Stomach smooth muscle (tissue), 2 donors: Measurements from ENCODE around the gene MRGPRG.

ENCODE experiments used
- H3K27ac ChIP-seq: one replicate; pipeline ENCODE4 v1.7.0; 2013; ENCODE audit warnings: mild to moderate bottlenecking, low read length, inconsistent platforms
- H3K27me3 ChIP-seq, 2 donors: one replicate each; pipeline ENCODE4 v1.7.0; 2013; ENCODE audit warnings: low read length in 2 of 2; ENCODE audit not compliant: insufficient read depth in 2 of 2, control insufficient read depth in 1 of 2
- H3K36me3 ChIP-seq, 2 donors: one replicate each; pipeline ENCODE4 v1.7.0; 2013; ENCODE audit warnings: low read length in 2 of 2; ENCODE audit not compliant: control insufficient read depth in 2 of 2, insufficient read depth in 2 of 2
- H3K4me1 ChIP-seq: one replicate; pipeline ENCODE4 v1.7.0; 2013; ENCODE audit warnings: low read length; ENCODE audit not compliant: control insufficient read depth, insufficient read depth
- H3K4me3 ChIP-seq, 2 donors: one replicate each; pipeline ENCODE4 v1.7.0; 2013; ENCODE audit warnings: low read length in 2 of 2
- H3K9ac ChIP-seq, 2 donors: one replicate each; pipeline ENCODE4 v1.7.0; 2013; ENCODE audit warnings: low read length in 2 of 2, mild to moderate bottlenecking in 1 of 2
- H3K9me3 ChIP-seq, 2 donors: one replicate each; pipeline ENCODE4 v1.7.0; 2013; ENCODE audit warnings: low read length in 2 of 2; ENCODE audit not compliant: control insufficient read depth in 2 of 2
- donor health status: healthy.
- donor health status: Pancreatic carcinoma.

Gene MRGPRG

GRCh38 chr11:3191586-3192324 lies 26.9 kb downstream of the MRGPRG start:
- Histone ChIP-seq H3K9me3 (no peaks in the 10 kb centered on the region), H3K27ac (no peak overlapping the region), H3K4me3 (no peak overlapping the region), H3K27me3 (peaks cover 0 to 7% of the 10 kb centered on the region in 2 donors), H3K9ac (no peak overlapping the region), H3K36me3 (no peaks in the 10 kb centered on the region), H3K4me1 (no peaks in the 10 kb centered on the region)

DNA sequence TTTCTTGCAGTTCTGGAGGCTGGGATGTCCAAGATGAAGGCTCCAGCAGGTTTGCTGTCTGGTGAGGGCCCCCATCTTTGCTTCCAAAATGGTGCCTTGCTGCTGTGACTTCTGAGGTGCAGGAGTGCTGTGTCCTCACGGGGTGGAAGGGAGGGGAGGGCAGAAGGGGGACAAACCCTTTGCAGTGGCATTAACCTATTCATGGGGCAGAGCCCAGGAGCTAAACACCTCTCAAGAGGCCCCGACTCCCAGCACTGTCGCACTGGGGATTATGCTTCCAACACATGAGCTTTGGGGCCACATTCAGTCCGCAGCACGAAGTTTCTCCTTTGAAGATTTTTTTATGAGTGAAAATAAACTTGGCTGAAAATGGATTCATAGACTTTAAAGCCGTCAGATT lies 28.0 kb downstream of the MRGPRG start:
- Histone ChIP-seq H3K27me3 (peaks cover 0 to 5% of the 10 kb centered on the region in 2 donors), H3K4me1 (no peaks in the 10 kb centered on the region), H3K9ac (no peak overlapping the region), H3K36me3 (no peaks in the 10 kb centered on the region), H3K27ac (no peak overlapping the region), H3K9me3 (no peaks in the 10 kb centered on the region), H3K4me3 (no peak overlapping the region)

GRCh38 chr11:3189886-3190583 lies 28.6 kb downstream of the MRGPRG start:
- Histone ChIP-seq H3K4me3 (no peak overlapping the region), H3K9me3 (no peaks in the 10 kb centered on the region), H3K9ac (no peak overlapping the region), H3K27ac (no peak overlapping the region), H3K36me3 (no peaks in the 10 kb centered on the region), H3K27me3 (peaks cover 0 to 5% of the 10 kb centered on the region in 2 donors), H3K4me1 (no peaks in the 10 kb centered on the region)

- Histone ChIP-seq H3K36me3 (no peaks in the 10 kb centered on the region), H3K4me1 (no peaks in the 10 kb centered on the region), H3K9ac (no peak overlapping the region), H3K4me3 (no peak overlapping the region), H3K27me3 (peaks cover 0 to 5% of the 10 kb centered on the region in 2 donors), H3K9me3 (no peaks in the 10 kb centered on the region), H3K27ac (no peak overlapping the region)
These were observed 29.3 kb downstream of the MRGPRG start for GRCh38 chr11:3189196-3189843.

GRCh38 chr11:3188496-3189195 lies 30.0 kb downstream of the MRGPRG start:
- Histone ChIP-seq H3K4me3 (no peak overlapping the region), H3K27me3 (peaks cover 0 to 2% of the 10 kb centered on the region in 2 donors), H3K9ac (no peak overlapping the region), H3K36me3 (no peaks in the 10 kb centered on the region), H3K4me1 (no peaks in the 10 kb centered on the region), H3K27ac (no peak overlapping the region), H3K9me3 (no peaks in the 10 kb centered on the region)

- Histone ChIP-seq H3K4me3 (no peak overlapping the region), H3K27ac (no peak overlapping the region), H3K9ac (no peak overlapping the region), H3K36me3 (no peaks in the 10 kb centered on the region), H3K4me1 (no peaks in the 10 kb centered on the region), H3K27me3 (peaks cover 0 to 2% of the 10 kb centered on the region in 2 donors), H3K9me3 (no peaks in the 10 kb centered on the region)
These were observed 32.3 kb downstream of the MRGPRG start for GRCh38 chr11:3186166-3186953.

- Histone ChIP-seq H3K36me3 (no peaks in the 10 kb centered on the region), H3K9me3 (no peaks in the 10 kb centered on the region), H3K9ac (no peak overlapping the region), H3K4me3 (no peak overlapping the region), H3K27ac (no peak overlapping the region), H3K27me3 (peaks cover 0 to 2% of the 10 kb centered on the region in 2 donors), H3K4me1 (no peaks in the 10 kb centered on the region)
These were observed 33.8 kb downstream of the MRGPRG start for GRCh38 chr11:3184732-3185347.

DNA sequence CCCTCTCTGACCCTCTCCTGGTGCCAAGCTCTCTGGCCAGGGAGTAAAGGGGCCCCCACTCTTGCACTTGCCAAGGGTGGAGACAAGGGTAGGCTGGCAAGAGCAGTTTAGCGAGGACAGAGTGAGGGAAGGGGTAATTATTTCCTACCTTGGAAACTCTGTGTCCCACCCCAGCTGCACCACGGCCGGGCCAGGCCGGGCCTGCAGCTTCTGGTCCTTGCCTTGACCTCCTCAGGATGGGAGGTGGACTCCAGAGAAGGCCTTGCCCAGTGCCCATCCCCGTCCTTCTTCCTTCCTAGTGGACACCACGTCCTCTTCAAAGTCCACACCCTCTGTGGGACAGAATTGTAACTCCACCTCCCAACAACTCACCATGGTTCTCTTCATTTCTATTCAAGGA lies 35.1 kb downstream of the MRGPRG start:
- no peak overlapping the region for H3K27ac ChIP-seq
- no peaks in the 10 kb centered on the region for H3K4me1 ChIP-seq
- peaks cover 0 to 2% of the 10 kb centered on the region in 2 donors for H3K27me3 ChIP-seq
- no peak overlapping the region for H3K9ac ChIP-seq
- no peaks in the 10 kb centered on the region for H3K36me3 ChIP-seq
- H3K9me3 ChIP-seq = no peaks in the 10 kb centered on the region
- no peak overlapping the region for H3K4me3 ChIP-seq

DNA sequence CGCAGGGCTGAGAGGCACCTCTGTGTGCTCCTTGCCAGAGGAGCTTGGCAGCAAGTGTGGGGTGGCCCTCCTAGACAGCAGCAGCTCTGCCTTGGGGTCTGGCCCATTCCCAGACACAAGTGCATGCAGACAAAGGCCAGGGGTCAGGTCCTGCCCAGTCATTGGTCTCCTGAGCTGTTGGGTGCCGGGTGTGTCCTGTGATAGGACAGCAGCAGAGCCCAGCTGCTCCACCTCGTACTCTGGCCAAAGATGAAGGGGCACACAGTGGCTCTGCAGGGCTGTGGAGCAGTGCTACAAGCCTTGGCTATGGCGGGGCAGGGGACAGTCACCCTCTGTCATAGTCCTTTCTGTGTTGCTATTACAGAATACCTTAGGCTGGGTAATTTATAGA lies 36.2 kb downstream of the MRGPRG start:
- Histone ChIP-seq H3K27me3 (peaks cover 0 to 2% of the 10 kb centered on the region in 2 donors), H3K9ac (no peak overlapping the region), H3K36me3 (no peaks in the 10 kb centered on the region), H3K4me3 (no peak overlapping the region), H3K9me3 (no peaks in the 10 kb centered on the region), H3K27ac (no peak overlapping the region), H3K4me1 (no peaks in the 10 kb centered on the region)
